Measurements from ENCODE around the gene PARVA.

DNA sequence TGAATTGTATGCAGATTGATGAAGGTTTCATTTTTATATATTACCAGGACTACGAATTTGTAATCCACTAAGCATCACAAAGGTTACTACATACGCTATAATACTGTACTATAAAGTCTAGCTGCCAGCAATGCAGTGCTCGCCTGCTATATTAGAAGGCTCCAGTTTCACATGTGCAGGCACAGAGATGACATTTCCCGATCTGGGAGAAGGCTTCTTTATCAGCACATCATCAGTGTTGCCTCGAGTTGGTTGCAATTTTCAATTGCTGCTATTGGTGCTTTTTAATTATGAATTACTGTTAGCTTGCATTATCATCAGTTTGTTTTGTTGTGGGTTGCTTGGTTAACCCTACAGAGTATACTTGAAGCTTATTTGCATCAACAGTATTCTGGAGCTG is 153.6 kb downstream of the PARVA start:
- TF ChIP-seq POLR2AphosphoS5 (IDR thresholded peaks at IDR 0.05; ENCODE audit: low read depth, low read length) (no peak), CTCF (IDR thresholded peaks at IDR 0.05) (no peak), REST (IDR thresholded peaks at IDR 0.05; ENCODE audit: insufficient read depth in 1 of 2, low read depth in 2 of 2, low read length in 1 of 2) (no peak), TCF7L2 (IDR thresholded peaks at IDR 0.05; ENCODE audit: low read depth, low read length) (no peak)

Measured in Panc1 (cell line).